Heart left ventricle (tissue), 16 donors: ENCODE data around the gene CCDC82. TPM values are rescaled to one million over a fixed set of nuclear protein-coding genes. Genes with fewer than 3 reads are reported as not detected.

Source experiments
- ATAC-seq, 4 donors: fragments of 200-7000 bp; cut with Tn5 transposase; one replicate each; pipeline ENCODE4 v1.9.1; 2020 to 2022; ENCODE audit warnings: moderate library complexity in 4 of 4, mild to moderate bottlenecking in 3 of 4, moderate number of reproducible peaks in 1 of 4
- DNase-seq, 5 donors: peaks; one replicate each; pipeline ENCODE4 v3.0.0-alpha.2; 2020
- H3K27ac ChIP-seq, 12 donors: fragments of 200-600 bp; sonication (generic) in 4 of 12; one replicate each; pipeline versions ENCODE4 v1.5.0 to v1.8.0; 2016 to 2022; ENCODE audit warnings: mild to moderate bottlenecking in 2 of 12
- H3K27me3 ChIP-seq, 9 donors: fragments of 200-600 bp; sonication (generic) in 2 of 9; one replicate each; pipeline versions ENCODE4 v1.5.1 to v1.8.0; 2016 to 2022; ENCODE audit warnings: mild to moderate bottlenecking in 3 of 9
- H3K36me3 ChIP-seq, 9 donors: fragments of 200-600 bp; sonication (generic) in 2 of 9; one replicate each; pipeline versions ENCODE4 v1.5.0 to v1.8.0; 2018 to 2022; ENCODE audit warnings: mild to moderate bottlenecking in 2 of 9
- H3K4me1 ChIP-seq, 12 donors: fragments of 200-600 bp; sonication (generic) in 4 of 12; one replicate each; pipeline versions ENCODE4 v1.5.0 to v1.8.0; 2016 to 2022; ENCODE audit warnings: mild to moderate bottlenecking in 3 of 12
- H3K4me3 ChIP-seq, 12 donors: fragments of 200-600 bp; sonication (generic) in 4 of 12; one replicate each; pipeline versions ENCODE4 v1.5.0 to v1.8.0; 2017 to 2022; ENCODE audit warnings: mild to moderate bottlenecking in 9 of 12, moderate library complexity in 4 of 12
- H3K9me3 ChIP-seq, 12 donors: fragments of 200-600 bp; sonication (generic) in 4 of 12; one replicate each; pipeline versions ENCODE4 v1.5.0 to v1.8.0; 2016 to 2022; ENCODE audit warnings: mild to moderate bottlenecking in 1 of 12
- CTCF ChIP-seq, 12 donors: fragments of 200-600 bp; sonication (generic) in 4 of 12; IDR thresholded peaks; one replicate each; pipeline versions ENCODE4 v1.5.0 to v1.8.0; 2018 to 2022; ENCODE audit warnings: antibody characterized with exemption in 12 of 12, mild to moderate bottlenecking in 5 of 12
- POLR2A ChIP-seq, 2 donors: fragments of 450-650 bp; IDR thresholded peaks; one replicate each; pipeline ENCODE4 v1.6.1; 2017; ENCODE audit warnings: antibody characterized with exemption in 2 of 2, mild to moderate bottlenecking in 2 of 2, moderate library complexity in 2 of 2
- WGBS, 4 donors: extraction: QIAGEN DNeasy Blood & Tissue Kit in 2 of 4; methylation state at CpG; one replicate each; pipeline versions ENCODE4 v1.1.5 to v1.1.7; 2013 to 2018; 5-methylcytosine and 5-hydroxymethylcytosine counted together
- intact Hi-C, 10 donors: fragments of 100-400 bp; cut with DNase I; formaldehyde crosslinking; loops; one replicate each; pipeline versions ENCODE4 v1.11.1 to v1.14.2; 2022
- polyA plus RNA-seq, 2 donors: library from polyadenylated mRNA; stranded (reverse); fragments of 200-250 nt; gene quantifications; one replicate each; pipeline ENCODE4 v1.2.3, GENCODE V29; 2013
- total RNA-seq, 9 donors: library from RNA; depleted of rRNA in 2 of 9; stranded (reverse); fragments of >200 nt in 2 of 9; fragmentation: NEBNext Ultra II Directional in 3 of 9; extraction: Animal tissue kit (Norgen Biotek cat#: 25700) in 3 of 9; gene quantifications; one replicate each; pipeline versions ENCODE4 v1.1.0 to v1.2.4, GENCODE V29; 2016 to 2023
- donor health status: ischemic (EF 13 %, LVEDD 7.1; RV severe dilation, severe dysfunction).
- donor health status: healthy with polysubstance abuse.
- donor health status: DM: no; HTN: yes; CAD: no.
- donor health status: DM: no; HTN: no; CAD: no.
- donor health status: ischemic (EF 25% LVEDD 6.9; RV normal size, moderate dysfunction).
- donor health status: ischemic (EF 25% LVEDD 5.7; RV mildly dilated, moderate dysfunction).
- donor health status: healthy.
- donor health status: DM: yes; HTN: yes; CAD: no.
- donor health status: ischemic (EF 35%, LVEDD 5.7; RV mildly dilated, moderate dysfunction).
- donor health status: nonischemic (EF 11% LVEDD 7.7; RV severe dilation, severe dysfunction).
- donor health status: DM: yes; HTN: yes; CAD: no.
- donor health status: PGD.
- donor health status: ischemic (EF 29% LVEDD 5.4; RV normal size, mild dysfunction).
- donor health status: nonischemic (EF 23%, LVEDD 6.1; RV moderate dilation, normal function).

Gene CCDC82
- total and polyA plus RNA-seq, 11 donors = 5.4 to 16.4 (median 14.5) TPM

- DNase-seq (no peak), ATAC-seq (no peak)
- no peaks in the 10 kb centered on the region for H3K27me3 ChIP-seq
- intact Hi-C loops = no loop called here
- 78 to 87% (median 79%) methylated on average over 3 of the region's 3 CpGs for WGBS, 4 donors
- peaks cover 0 to 81% (median 47%) of the 10 kb centered on the region in 12 donors for H3K4me1 ChIP-seq
- no peaks in the 10 kb centered on the region for H3K9me3 ChIP-seq
- TF ChIP-seq CTCF (IDR thresholded peaks at IDR 0.05) (no peak), POLR2A (IDR thresholded peaks at IDR 0.05) (no peak)
- H3K36me3 ChIP-seq = no peaks in the 10 kb centered on the region
- no peak overlapping the region for H3K27ac ChIP-seq
- H3K4me3 ChIP-seq = no peak overlapping the region
Measured at GRCh38 chr11:96318850-96319249, 70.9 kb downstream of the CCDC82 start.

GRCh38 chr11:96318399-96318798 is 71.3 kb downstream of the CCDC82 start:
- H3K36me3 ChIP-seq = no peaks in the 10 kb centered on the region
- no peaks in the 10 kb centered on the region for H3K27me3 ChIP-seq
- H3K9me3 ChIP-seq = no peaks in the 10 kb centered on the region
- H3K27ac ChIP-seq = no peak overlapping the region
- H3K4me3 ChIP-seq = no peak overlapping the region
- H3K4me1 ChIP-seq = peaks cover 0 to 85% (median 50%) of the 10 kb centered on the region in 12 donors
- no peak for DNase-seq
- intact Hi-C loops = no loop called here
- WGBS, 4 donors = 51 to 68% (median 53%) methylated on average over 1 of the region's 1 CpG
- ATAC-seq = no peak
- TF ChIP-seq POLR2A (IDR thresholded peaks at IDR 0.05) = no peak
- TF ChIP-seq CTCF (IDR thresholded peaks at IDR 0.05) = no peak

GRCh38 chr11:96317985-96318384 is 71.7 kb downstream of the CCDC82 start:
- peak overlapping the region in 1 of 12 donors; percentile 28 for H3K27ac ChIP-seq
- no peak for ATAC-seq
- peaks cover 0 to 90% (median 52%) of the 10 kb centered on the region in 12 donors for H3K4me1 ChIP-seq
- WGBS, 4 donors = 93 to 97% (median 96%) methylated on average over 2 of the region's 2 CpGs
- TF ChIP-seq CTCF (IDR thresholded peaks at IDR 0.05) (no peak), POLR2A (IDR thresholded peaks at IDR 0.05) (no peak)
- no peaks in the 10 kb centered on the region for H3K9me3 ChIP-seq
- H3K4me3 ChIP-seq = no peak overlapping the region
- no peaks in the 10 kb centered on the region for H3K36me3 ChIP-seq
- H3K27me3 ChIP-seq = no peaks in the 10 kb centered on the region
- intact Hi-C loops = no loop called here
- no peak for DNase-seq

- Histone ChIP-seq H3K9me3 (no peaks in the 10 kb centered on the region), H3K4me1 (peaks cover 0 to 94% (median 52%) of the 10 kb centered on the region in 12 donors), H3K27me3 (no peaks in the 10 kb centered on the region), H3K36me3 (no peaks in the 10 kb centered on the region), H3K4me3 (no peak overlapping the region), H3K27ac (peak overlapping the region in 1 of 12 donors; percentile 28)
- no peak for ATAC-seq
- intact Hi-C loops = no loop called here
- WGBS, 4 donors = 50 to 67% (median 59%) methylated on average over 2 of the region's 2 CpGs
- DNase-seq = no peak
- no peak for TF ChIP-seq POLR2A (IDR thresholded peaks at IDR 0.05)
- no peak for TF ChIP-seq CTCF (IDR thresholded peaks at IDR 0.05)
Measured at GRCh38 chr11:96317571-96317970, 72.1 kb downstream of the CCDC82 start.
